Measurements from ENCODE around the gene HES5.

Gene HES5

DNA sequence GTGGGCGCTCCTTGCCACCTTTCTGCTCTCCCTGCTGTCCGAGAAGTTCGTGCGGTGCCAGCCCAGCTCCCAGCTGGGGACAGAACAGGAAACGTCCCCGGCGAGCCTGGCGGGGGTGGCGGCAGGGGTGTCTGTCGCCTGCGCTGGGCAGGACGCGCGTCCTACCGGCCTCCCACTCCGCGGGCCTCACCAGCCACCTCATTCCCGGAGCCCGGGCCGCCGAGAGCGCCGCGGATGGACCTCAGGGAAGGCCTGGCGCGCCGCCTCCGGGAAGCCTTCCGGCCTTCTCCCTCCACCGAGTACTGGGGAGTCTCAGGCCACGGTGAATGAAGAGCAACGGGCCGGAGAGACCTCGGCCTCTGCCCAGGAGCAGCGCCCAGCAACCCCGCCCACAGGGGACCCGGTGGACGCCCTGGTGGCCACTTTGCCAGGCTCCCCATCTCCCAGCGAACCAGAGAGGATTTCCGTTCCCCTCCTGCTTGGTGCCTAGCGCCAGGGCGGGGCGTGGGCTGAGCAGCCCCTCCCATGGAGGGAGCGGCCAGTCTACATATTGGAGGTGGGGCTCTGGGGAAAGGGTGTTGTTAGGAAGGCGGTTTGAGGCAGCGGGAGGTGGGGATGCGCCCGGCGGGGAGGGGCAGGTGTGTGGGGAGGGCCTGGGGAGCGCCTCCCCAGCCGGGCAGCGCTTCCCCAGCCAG, 16.6 kb upstream of the HES5 start:
- peak; percentile 47 for DNase-seq (ENCODE audit: low read depth, low spot score)

DNA sequence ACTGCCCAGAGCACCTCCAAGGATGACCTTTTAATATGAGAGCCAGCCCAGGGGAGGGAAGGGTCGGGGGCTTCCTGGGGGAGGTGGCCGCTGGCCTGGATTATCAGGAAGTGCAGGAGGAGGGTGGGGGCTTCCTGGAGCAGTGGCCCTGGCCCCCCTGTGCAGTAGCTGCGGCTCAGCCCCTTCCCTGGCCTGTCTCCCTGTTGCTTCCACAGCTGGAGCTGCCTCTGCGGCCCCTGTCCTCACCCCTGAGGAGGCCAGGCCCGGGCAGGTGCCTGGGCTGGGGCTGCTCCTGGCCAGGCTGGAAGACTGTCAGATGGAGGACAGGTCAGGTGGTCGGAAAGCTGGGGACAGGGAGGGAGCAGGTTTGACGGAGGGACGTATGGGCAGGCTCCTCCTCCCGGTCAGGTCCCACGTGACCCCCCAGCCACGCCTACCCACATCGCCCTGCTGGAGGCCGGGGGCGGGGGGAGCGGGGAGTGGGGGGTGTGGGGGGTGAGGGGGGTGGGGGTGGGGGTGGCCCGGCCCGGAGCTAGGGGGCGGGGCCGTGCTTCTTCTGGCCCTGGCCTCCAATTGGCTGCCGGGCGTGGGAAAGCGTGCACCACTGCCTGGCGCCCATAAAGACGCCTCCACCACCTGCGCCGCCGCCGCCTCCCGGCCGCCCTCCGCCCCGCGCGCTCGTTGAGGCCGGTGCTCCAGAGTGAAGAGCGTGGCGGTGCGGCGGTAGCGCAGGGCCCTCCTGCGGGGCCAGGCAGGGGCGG, 15.9 kb upstream of the HES5 start:
- DNase-seq (ENCODE audit: low read depth, low spot score): peak; percentile 73

DNA sequence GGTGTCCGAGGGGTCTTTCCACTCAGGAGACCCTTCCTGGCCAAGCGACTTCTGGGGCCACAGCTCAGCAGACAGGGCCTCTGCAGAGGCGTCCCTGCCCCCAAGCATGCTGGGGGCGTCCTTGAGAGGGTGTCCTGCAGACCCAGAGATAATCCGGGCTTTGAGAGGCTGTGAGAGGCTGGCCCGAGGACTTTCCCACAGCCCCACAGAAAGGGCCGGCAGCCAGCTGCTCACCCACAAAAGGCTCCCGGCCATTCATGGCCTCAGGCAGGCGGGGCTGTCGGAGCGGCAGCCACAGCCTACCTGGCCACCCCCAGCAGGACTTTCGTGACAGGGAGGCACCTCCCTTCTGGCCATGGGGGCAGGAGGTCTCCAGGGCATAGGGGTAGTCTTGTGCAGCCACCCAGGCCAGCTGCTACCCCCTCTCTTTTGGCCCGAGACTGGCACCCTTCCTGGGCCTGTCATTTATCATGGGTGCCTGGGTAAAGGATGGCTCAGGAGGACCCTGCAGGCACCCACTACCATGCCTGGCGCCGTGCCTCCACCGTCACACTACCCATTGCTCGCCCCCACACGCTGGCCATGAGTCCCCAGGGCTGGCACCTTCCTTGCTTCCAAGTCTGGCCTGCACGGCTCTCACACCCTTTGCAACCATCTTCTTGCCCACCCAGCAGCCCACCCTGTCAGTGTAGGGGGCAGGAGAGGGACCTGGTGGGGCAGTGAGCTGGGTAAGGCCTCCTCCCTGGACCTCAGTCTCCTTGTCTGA, 15.0 kb upstream of the HES5 start:
- no peak for DNase-seq (ENCODE audit: low read depth, low spot score)

DNA sequence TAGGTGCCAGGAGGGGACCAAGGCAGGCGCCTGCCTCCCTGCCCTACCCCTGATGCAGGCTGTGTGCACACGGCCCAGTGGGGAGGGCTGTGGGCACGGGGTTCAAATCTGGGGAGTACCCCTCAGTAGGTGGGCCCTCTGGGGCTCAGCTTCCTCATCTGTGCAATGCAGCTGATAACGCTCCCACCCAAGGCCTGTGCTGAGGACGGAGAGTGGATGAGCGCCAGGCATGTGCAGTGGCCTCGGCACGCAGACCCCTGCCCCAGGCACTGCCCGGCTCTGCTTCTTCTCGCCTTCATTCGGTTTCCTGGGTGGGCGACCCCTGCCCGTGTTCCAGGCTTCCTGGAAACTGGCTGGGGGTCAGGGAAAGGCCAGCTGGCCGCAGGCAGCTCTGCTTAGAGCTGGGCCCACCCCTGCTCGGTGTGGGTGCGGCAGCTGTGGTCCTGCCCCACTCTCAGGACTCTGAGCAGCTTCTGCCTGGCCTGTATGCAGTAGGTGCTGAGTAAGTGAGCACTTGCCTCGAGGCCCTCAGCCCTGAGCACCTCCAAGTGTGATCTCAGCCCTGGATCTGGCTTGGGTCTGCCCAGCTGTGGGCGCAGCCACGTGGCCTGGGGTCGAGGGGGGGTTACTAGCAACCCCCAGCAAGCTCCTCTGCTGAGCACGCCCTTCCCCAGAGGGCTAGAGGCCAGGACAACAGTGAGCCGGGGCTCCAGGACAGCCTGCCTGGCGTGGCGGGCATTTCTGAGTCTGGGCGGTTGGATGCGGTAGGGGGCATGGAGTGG, 14.2 kb upstream of the HES5 start:
- DNase-seq (ENCODE audit: low read depth, low spot score): no peak

DNA sequence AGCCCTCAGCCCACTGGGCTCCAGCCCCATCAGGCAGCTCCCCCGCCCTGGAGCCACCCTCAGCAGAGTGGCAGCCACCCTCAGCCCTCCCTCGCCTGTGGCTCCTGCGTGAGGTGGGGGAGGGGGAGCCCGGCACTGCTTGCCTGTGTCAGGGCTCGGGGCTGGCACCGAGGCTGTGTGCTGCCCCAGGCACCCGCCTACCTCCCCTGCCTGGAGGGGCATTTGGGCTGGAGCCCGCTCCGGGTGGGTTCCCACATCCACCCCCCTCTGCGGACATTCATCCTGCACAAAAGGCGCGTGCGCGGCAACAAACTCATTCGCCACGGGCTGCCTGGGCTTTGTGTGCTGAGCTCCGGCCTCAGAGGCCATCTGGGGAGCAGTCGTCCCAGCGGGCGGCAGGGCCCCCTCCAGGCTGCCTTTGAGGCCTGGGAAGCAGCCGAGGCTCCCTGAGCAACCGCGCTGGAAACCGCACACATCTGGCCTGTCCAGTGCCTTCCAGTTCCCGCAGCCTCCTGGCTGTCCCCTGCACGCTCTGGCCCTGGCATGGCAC, 13.6 kb upstream of the HES5 start:
- DNase-seq (ENCODE audit: low read depth, low spot score): no peak

DNA sequence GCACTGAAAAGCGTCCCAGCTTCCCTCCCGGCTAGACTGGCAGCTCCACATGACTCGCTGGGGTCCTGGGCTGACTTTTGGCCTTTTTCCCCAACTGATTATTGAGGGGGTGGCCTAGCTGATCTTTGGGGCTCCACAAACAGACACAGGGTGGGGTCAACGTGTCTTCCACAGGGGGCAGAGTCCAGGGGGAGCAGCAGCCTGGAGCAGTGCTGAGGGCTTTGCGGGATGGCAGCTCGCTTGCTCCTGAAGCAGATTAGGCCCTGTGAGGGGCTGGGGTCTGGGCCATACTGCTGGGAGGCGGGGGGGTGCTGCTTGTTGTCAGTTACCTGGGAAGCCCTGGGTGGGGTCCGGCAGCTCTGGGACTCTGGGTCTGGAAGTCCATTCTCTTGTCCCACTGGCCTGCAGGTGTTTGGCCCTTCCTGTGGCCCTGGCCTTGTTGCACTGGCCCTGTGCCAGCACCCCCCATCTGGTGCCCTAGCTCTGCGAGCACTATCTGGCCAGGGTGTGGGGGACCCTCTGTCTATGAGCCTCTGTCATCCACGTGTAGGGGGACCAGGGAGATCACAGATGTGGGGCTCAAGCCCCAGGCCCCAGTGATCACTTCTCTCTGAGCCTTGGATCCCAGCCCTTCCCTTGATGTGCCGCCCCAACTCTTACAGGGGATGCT, 12.3 kb upstream of the HES5 start:
- no peak for DNase-seq (ENCODE audit: low read depth, low spot score)

DNA sequence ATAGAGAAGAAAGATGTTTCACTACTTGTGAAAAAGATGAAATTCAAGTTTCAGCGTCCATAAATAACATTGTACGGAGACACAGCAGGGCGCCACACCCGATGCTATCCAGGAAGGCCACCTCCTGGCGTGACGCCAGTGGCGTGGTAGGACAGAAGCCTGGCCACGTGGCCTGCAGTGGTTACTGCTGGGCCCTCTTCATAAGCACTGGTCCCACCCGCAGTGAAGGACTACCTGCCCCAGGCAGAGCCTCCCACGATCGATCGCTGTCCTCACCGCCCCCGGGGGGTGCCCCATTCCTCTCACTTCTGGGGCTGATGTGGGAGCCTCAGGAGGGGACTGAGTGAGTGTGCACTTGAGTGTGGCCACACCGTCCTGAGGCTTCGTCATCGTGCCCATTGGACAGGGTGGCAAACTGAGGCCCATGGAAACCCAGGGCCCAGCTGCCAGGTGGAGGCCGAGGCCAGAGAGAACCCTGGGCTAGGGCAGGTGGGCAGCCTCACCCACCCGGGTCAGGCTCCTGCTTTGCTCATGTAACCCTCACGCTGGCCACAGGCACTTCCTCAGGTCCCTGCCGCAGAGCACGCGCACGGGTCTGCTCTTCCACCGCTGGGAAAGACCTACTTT, 11.7 kb upstream of the HES5 start:
- no peak for DNase-seq (ENCODE audit: low read depth, low spot score)

DNA sequence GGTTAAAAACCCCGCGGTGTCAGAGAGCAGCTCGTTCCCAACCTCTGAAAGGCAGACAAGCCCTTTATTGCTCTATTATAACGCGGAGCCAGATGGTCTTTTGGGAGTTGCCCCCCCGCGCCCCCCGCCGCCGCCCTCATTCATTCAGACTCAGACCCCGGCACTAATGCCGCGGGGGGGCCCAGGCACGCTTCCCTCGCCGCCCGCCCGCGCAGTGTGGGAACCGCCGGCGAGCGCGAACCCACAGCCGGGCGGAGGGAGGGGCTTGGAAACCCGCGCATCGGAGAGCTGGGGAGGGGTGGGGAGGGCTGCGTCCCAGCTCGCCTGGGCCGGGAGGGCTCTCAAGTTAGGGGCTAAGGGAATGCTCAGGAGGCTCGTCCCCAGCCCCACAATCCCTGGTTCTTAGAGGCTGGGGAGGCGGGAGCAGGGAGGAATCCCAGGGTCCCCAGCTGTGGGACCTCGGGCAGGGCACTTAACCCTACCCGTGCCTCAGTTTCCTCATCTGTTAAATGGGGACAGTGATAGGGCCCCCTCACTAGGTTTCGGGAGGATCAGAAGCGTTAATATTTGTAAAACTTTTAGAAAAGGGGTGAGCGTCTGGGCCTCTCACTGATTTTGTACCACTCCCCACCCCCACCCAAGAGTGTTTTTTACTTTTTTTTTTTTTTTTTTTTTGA, 10.9 kb upstream of the HES5 start:
- no peak for DNase-seq (ENCODE audit: low read depth, low spot score)

DNA sequence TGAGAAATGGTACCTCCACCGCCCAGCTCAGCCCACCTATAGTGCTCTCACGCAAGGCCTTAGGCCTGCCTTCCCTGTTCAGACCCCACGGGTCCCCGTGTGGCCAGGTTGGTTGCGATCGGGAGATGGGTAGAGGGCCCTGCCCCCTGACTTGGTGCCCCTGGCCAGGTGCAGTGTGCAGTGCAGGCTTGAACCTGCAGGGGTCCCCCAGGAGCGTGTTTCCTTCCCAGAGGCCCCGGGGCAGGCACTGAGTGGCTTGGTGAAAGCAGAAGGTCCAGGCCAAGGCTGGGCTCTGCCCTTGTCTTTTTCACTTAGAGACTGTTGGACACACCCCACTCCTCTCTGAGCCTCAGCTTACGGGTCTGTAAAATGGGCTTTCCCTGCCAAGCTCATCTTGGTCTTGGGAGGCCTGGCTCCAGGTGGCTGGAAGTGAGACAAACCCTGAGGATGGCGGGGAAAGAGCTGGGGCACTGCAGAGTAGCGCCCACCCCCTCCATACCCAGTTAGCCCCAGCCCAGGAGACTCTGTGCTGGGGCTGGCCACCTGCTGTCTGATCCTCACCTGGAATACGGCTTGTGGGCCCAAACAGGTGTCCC, 9.3 kb upstream of the HES5 start:
- DNase-seq (ENCODE audit: low read depth, low spot score): no peak

DNA sequence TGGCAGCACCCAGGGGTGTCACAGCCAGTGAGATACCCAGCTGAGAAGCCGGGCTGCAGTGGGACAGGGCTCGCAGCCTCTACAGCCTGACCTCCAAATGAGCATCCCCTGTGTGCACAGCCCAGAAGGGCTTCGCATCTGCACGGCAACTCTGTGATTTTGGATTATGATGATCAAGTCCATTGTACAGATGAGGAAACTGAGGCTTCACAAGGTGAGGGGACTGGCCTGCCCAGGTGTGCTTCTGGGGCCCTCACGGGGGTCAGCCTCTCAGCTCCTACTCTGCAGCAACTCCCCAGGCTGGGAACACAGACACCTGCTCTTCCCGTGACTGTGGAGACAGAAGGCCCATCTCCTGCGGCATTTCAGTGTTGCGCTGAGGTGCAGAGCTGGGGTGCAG, 8.8 kb upstream of the HES5 start:
- DNase-seq (ENCODE audit: low read depth, low spot score): no peak

DNA sequence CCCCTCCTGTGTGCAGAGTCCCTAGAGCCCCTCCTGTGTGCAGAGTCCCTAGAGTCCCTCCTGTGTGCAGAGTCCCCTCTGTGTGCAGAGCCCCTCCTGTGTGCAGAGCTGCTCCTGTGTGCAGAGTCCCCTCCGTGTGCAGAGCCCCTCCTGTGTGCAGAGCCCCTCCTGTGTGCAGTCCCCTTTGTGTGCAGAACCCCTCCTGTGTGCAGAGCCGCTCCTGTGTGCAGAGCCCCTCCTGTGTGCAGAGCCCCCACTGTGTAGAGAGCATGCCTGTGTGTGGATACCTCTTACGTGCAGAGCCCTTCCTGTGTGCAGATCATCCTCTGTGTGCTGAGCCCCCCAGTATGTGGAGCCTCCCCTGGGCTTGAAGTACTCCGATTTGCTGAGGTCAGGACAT, 8.3 kb upstream of the HES5 start:
- no peak for DNase-seq (ENCODE audit: low read depth, low spot score)

DNA sequence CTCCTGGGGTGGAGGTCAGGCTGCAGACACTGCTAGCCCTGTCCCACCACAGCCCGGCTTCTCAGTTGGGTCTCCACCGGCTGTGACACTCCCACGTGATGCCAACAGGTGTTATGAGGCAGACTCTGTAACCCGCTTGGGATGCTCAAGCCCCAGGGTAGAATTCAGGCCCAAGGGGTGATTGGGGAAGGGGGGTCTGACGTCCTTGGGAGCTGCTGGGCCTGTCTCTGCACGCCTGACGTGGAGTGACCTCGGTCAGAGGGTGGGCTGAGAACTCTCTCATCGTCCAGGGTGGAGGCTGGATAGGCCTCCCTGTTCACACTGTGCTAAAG, 7.7 kb upstream of the HES5 start:
- no peak for DNase-seq (ENCODE audit: low read depth, low spot score)

DNA sequence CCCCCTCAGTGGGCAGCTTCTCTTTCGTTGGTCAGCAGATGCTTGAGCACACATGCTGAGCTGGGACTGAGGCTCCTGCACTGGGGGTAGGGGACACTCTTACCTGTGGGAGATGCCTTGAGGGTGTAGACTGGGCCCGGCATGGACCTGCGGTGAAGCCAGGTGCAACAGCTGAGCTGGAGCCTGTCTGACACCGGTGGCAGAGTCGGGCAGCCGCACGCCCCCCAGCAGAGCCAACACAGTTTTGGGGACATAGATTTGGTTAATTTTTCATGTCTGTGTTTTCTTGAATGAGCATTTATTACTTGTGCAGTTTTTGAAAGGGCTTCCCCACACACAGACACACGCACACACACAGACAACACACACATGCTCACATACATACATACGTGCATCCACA, 5.9 kb upstream of the HES5 start:
- no peak for DNase-seq (ENCODE audit: low read depth, low spot score)

DNA sequence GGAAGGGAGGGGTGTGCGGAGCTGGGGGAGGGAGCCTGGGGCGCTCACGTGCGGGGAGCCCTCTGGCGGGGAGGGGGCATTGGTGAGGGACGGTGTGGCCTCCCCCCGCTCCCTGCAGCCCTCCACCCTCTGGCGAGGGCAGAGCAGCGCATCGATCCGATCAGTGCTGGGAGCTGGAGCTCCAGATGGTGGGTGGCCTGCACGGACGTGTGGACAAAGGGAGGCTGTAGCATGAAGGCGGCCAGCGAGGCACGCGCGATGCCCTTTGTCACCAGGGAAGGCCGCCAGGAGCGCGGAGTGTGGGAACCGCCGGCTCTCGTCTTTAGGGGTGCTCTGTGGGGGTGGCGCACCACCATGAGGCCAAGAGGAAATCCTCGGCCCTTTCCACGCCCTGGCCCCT, 5.4 kb upstream of the HES5 start:
- DNase-seq (ENCODE audit: low read depth, low spot score): no peak

DNA sequence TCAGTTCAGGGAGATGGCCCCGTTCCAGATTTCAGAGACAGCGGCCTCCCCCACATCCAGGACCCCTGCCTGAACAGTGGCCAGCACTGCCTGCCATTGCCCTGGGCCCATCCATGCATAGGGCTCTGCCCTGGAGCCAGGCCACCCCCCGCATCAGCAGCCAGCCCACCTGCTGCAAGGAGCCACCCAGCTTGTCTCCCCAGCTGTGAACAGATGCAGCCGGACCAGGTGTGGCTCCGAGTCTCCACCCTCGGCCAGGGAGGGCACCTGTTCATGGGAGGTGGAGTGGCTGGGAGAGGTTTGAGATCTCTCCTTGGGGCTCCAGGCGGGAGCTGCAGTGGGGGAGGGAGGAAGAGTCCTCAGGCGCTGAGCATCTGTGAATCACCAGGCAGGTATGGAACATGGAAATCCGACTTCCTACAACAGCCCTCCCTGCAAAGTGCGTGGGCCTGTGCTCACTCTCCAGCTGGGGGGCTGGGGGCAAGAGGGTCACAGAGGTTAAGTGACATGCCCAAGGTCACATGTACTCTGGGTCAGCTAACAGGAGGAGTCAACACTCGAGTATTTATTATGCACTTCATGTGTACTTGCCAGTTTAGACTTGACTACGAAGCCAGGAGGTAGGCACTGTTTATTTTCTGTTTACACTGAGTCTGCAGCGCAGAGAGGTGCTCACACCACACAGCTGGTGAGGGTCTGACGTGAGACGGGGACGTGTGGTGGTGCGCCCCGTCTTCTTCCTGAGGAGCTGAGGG, 4.8 kb upstream of the HES5 start:
- DNase-seq (ENCODE audit: low read depth, low spot score): no peak

DNA sequence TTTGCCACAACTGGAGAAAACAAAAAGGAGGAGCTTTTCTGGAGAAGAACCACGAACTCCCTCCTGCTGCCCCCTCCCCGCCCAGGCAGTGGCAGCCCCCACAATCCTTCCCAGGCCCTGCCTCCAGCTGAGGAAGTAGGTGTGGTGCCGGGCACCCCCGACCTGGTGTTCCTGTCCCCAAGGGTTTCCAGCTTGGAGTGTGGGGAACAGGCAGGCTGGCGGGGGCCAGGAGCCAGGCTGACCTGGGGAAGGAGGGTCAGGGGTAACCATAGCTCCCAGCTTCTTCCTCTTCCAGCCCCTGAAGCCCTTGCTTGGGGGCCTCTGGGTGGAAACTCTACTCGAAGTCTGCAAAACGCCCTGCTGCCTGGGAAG, 4.2 kb upstream of the HES5 start:
- no peak for DNase-seq (ENCODE audit: low read depth, low spot score)

DNA sequence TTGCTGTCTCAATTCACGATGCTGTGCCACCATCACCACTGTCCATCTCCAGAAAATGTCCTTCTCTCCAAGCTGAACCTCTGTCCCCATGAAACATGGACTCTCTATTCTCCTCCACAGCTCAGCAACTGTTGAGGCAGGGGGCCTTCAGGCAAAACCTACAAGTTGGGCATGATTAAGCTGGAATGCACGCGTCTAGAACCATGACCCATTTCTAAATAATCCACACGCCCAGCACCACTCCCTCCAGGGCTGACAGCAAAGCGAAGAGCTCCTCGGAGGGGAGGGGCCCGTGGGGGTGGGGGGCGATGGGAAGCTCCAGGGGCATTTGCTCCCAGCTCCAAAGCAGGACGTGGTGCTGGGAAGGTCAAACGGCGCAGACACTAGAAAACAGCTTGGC, 3.3 kb upstream of the HES5 start:
- DNase-seq (ENCODE audit: low read depth, low spot score): no peak

DNA sequence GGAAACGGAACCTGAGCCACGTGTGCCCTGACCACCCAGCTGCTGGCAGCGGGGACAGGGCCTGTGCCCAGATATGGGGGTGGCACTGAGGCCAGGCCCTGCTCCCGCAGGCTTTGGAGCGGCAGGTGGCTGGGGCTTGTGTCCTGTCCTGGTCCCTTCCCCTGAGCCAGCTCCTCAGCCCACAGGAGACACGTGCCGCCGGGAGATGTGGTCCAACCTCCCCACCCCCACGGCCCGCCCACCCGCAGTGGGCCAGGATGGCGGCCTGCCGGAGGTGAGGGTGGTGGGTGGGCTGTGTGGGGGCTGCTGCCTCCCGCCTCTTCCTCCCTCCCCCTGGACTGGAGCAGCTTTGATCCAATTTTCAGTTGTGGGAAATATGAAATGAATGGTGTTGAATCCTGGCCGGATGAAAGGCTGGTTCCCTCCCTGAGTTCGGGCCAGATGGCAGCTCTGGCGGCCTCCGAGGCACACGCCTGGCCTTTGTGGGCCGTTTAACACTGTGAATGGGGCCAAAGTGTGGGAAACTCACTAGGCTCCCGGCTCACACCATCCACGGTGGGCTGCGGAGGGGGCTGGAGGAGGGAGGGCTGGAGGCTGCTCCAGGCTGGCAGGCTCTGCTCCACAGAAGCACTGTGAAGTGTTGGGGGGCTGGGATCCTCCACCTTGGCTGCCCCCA, 2.6 kb upstream of the HES5 start:
- no peak for DNase-seq (ENCODE audit: low read depth, low spot score)

All from activated naive CD8-positive, alpha-beta T cell treated with anti-CD3 and anti-CD28 coated beads, Interleukin-2, amount 50 U/mL, for 16 hours (primary cell).